ENCODE results near the gene TLK1. TPM values are rescaled to one million over a fixed set of nuclear protein-coding genes. Genes with fewer than 3 reads are reported as not detected.

TLK1 gene
- 19.2 to 31.9 TPM (median 22.6 TPM) in 5 replicates for total RNA-seq (2022; extraction: Qiagen RNA extraction)

GRCh38 chr2:171160119-171160955 is at the start of gene TLK1:
TSS of gene TLK1 (minus strand) at chr2:171160893. CDS start at chr2:171160428, 465 bp downstream.

Other genes with a start within 250 kb of the TLK1 start
- gene GORASP2, start 231.6 kb downstream of the TLK1 start, total RNA-seq (2022; extraction: Qiagen RNA extraction) = 81.9 to 119 TPM (median 88.7 TPM) in 5 replicates

All from A549 treated with Hydrocortisone at 1 μM for 4 hours (cell line).